ENCODE data around the gene CFAP119.

DNA sequence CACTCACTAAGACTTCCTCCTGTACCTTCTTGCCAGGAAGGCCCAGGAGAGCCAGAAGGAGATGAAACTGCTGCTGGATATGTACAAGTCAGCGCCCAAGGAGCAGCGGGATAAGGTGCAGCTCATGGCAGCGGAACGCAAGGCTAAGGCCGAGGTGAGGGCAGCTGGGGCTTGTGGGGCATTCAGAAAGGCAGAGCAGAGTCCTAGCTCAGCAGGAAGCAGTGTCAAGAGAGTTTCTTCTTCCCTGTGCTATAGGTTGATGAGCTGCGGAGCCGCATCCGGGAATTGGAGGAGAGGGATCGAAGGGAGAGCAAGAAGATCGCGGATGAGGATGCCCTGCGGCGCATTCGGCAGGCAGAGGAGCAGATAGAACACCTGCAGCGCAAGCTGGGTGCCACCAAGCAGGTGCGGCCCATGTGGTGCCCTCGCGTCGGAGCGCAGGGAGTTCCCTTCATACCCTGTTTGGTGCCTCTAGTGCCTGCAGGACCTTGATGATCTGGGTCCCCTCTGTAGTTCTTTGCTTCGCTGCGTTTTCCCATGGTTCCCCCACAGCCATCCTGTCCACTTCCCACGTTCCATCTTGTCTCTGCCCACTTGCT, 6.8 kb upstream of the CFAP119 start:
- TF ChIP-seq, protein P1, sequence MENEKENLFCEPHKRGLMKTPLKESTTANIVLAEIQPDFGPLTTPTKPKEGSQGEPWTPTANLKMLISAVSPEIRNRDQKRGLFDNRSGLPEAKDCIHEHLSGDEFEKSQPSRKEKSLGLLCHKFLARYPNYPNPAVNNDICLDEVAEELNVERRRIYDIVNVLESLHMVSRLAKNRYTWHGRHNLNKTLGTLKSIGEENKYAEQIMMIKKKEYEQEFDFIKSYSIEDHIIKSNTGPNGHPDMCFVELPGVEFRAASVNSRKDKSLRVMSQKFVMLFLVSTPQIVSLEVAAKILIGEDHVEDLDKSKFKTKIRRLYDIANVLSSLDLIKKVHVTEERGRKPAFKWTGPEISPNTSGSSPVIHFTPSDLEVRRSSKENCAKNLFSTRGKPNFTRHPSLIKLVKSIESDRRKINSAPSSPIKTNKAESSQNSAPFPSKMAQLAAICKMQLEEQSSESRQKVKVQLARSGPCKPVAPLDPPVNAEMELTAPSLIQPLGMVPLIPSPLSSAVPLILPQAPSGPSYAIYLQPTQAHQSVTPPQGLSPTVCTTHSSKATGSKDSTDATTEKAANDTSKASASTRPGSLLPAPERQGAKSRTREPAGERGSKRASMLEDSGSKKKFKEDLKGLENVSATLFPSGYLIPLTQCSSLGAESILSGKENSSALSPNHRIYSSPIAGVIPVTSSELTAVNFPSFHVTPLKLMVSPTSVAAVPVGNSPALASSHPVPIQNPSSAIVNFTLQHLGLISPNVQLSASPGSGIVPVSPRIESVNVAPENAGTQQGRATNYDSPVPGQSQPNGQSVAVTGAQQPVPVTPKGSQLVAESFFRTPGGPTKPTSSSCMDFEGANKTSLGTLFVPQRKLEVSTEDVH (IDR thresholded peaks at IDR 0.05; ENCODE audit: low read depth, partially characterized antibody): no peak
- TF ChIP-seq, protein P2, sequence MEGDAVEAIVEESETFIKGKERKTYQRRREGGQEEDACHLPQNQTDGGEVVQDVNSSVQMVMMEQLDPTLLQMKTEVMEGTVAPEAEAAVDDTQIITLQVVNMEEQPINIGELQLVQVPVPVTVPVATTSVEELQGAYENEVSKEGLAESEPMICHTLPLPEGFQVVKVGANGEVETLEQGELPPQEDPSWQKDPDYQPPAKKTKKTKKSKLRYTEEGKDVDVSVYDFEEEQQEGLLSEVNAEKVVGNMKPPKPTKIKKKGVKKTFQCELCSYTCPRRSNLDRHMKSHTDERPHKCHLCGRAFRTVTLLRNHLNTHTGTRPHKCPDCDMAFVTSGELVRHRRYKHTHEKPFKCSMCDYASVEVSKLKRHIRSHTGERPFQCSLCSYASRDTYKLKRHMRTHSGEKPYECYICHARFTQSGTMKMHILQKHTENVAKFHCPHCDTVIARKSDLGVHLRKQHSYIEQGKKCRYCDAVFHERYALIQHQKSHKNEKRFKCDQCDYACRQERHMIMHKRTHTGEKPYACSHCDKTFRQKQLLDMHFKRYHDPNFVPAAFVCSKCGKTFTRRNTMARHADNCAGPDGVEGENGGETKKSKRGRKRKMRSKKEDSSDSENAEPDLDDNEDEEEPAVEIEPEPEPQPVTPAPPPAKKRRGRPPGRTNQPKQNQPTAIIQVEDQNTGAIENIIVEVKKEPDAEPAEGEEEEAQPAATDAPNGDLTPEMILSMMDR (IDR thresholded peaks at IDR 0.05 in 2 of 3, conservative IDR thresholded peaks at IDR 0.05 in 1 of 3; ENCODE audit: insufficient read depth in 2 of 3, low read depth in 1 of 3, low read length in 3 of 3): no peak
- TF ChIP-seq TAF1 (IDR thresholded peaks at IDR 0.05; ENCODE audit: control insufficient read depth, extremely low read depth, insufficient read depth, low read length, severe bottlenecking) (no peak), NONO (IDR thresholded peaks at IDR 0.05; ENCODE audit: low read depth in 2 of 2, low read length in 1 of 2) (no peak)

Measured in K562 (cell line).